ENCODE measurements around the gene CDKAL1.

GRCh38 chr6:21085211-21085610, 551.0 kb downstream of the CDKAL1 start:
- TF ChIP-seq, protein P1, sequence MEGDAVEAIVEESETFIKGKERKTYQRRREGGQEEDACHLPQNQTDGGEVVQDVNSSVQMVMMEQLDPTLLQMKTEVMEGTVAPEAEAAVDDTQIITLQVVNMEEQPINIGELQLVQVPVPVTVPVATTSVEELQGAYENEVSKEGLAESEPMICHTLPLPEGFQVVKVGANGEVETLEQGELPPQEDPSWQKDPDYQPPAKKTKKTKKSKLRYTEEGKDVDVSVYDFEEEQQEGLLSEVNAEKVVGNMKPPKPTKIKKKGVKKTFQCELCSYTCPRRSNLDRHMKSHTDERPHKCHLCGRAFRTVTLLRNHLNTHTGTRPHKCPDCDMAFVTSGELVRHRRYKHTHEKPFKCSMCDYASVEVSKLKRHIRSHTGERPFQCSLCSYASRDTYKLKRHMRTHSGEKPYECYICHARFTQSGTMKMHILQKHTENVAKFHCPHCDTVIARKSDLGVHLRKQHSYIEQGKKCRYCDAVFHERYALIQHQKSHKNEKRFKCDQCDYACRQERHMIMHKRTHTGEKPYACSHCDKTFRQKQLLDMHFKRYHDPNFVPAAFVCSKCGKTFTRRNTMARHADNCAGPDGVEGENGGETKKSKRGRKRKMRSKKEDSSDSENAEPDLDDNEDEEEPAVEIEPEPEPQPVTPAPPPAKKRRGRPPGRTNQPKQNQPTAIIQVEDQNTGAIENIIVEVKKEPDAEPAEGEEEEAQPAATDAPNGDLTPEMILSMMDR (IDR thresholded peaks at IDR 0.05 in 8 of 11, conservative IDR thresholded peaks at IDR 0.05 in 3 of 11) = no peak
- TF ChIP-seq POLR2A (IDR thresholded peaks at IDR 0.05) (no peak), POLR2AphosphoS5 (IDR thresholded peaks at IDR 0.05) (no peak)

Data from spleen (tissue), 7 donors.